ENCODE data around the gene FAM210B. TPM values are rescaled to one million over a fixed set of nuclear protein-coding genes. Genes with fewer than 3 reads are reported as not detected.

The FAM210B gene
- total RNA-seq, 4 donors from 2014 or later, result 15.3 to 30.7 (median 25.5) TPM

DNA sequence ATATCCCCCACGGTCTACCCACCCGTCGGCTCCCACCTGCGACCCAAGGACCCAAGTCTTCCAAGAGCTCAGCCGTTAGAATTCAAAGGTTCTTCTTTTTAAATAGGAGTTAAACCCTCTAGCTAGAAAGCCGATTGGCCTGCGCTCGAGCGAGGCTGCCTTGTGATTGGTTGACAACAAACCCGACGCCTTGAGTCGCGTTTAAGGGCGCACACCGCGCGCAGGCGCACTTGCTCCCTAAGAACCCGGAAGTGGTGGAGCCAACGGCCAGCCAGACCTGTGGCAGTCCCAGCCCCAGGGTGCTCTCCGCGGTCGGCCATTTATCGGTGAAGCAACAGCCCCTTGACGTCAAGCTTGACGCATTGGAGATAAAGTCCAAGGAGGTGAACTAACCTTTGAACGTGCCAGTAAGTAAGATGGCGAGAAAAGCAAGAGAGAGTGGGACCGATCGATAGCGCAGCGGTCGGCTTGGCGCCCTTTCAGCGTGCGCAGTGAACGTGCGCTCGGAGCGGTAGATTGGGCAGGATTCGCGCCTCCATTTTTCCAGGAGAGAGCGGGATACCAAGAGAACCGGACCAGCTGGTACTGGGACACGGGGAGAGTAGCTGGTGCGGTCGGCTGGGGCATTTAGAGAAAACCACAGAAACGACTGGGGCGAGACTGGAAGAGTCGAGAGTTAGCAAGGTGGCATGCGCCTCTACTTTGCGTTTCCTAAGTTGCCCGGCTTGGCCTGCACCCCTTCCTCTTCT, 33.5 kb downstream of the FAM210B start, which contains the start of the genes AURKA and CSTF1:
Gene AURKA (minus strand): TSS at position 84 of the 749 bp plus-strand sequence. CDS start 4,018 bp downstream, outside the sequence.
Gene CSTF1 (plus strand): TSS at position 514 of the 749 bp plus-strand sequence. CDS start 2,908 bp downstream, outside the sequence.
- in situ Hi-C loops (cut with MboI; ENCODE audit: low pct_ligation_motif_present in 1 of 4, low pct_unique_long_range_greater_than_20kb in 1 of 4, low sequenced_read_pairs in 3 of 4) (no loop called here), intact Hi-C loops (cut with DNase I; ENCODE audit: low total_unique reads) (no loop called here)
- Histone ChIP-seq H3K4me3 (peak within 1 kb of the TSS; percentile 59 to 94 (median 66)), H3K27me3 (no peaks in the 10 kb centered on the region), H3K9me3 (no peaks in the 10 kb centered on the region), H3K27ac (peak within 1 kb of the TSS; percentile 88 to 93 (median 90)), H3K4me1 (peaks cover 7 to 32% (median 28%) of the 10 kb centered on the region in 4 donors), H3K36me3 (peaks cover 0 to 20% (median 6%) of the 10 kb centered on the region in 4 donors)
- WGBS, 2 donors (ENCODE audit: low coverage in 1 of 2), result 1% methylated on average over 49 of the region's 53 CpGs; no CpG with 5 or more reads in 1 of the 2 donors
- peak; percentile 99 for DNase-seq
- TF ChIP-seq POLR2AphosphoS5 (IDR thresholded peaks at IDR 0.05) (peak; percentile 77 to 82 (median 80)), EP300 (IDR thresholded peaks at IDR 0.05; ENCODE audit: low read depth) (peak; percentile 82), POLR2A (IDR thresholded peaks at IDR 0.05) (peak; percentile 57)
- TF ChIP-seq, protein P1, sequence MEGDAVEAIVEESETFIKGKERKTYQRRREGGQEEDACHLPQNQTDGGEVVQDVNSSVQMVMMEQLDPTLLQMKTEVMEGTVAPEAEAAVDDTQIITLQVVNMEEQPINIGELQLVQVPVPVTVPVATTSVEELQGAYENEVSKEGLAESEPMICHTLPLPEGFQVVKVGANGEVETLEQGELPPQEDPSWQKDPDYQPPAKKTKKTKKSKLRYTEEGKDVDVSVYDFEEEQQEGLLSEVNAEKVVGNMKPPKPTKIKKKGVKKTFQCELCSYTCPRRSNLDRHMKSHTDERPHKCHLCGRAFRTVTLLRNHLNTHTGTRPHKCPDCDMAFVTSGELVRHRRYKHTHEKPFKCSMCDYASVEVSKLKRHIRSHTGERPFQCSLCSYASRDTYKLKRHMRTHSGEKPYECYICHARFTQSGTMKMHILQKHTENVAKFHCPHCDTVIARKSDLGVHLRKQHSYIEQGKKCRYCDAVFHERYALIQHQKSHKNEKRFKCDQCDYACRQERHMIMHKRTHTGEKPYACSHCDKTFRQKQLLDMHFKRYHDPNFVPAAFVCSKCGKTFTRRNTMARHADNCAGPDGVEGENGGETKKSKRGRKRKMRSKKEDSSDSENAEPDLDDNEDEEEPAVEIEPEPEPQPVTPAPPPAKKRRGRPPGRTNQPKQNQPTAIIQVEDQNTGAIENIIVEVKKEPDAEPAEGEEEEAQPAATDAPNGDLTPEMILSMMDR (IDR thresholded peaks at IDR 0.05), result no peak

DNA sequence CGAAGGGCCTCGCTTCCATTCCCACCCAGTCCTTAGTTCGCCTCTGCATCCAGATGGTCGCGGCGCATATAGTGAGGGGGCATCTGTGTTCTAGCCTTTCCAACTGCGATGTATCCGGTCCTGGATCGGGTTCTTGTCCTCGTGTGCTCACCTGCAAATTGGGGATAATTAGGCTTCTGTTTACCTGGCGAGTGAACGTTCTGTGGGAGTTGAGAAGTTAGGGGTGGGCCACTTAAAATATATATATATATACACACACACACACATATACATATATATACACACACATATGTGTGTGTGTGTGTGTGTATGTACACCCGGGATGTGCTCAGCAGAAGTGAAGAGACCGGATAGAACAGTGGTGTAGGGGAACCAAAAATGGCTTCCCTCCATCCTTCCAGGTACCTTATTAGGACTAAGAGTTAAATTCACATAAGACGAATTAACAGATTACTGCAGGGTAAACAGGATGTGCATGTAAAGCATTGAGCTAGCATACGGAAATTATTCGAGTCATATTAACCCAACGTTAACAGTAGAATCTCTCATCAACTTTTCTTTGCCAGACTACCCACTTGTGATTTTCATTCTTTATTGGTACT, 34.2 kb downstream of the FAM210B start:
- in situ Hi-C loops (cut with MboI; ENCODE audit: low pct_ligation_motif_present in 1 of 4, low pct_unique_long_range_greater_than_20kb in 1 of 4, low sequenced_read_pairs in 3 of 4), result no loop called here
- H3K9me3 ChIP-seq, result no peaks in the 10 kb centered on the region
- 1% methylated on average over 15 to 18 of the region's 18 CpGs for WGBS, 2 donors (ENCODE audit: low coverage in 1 of 2)
- peaks cover 0 to 27% (median 10%) of the 10 kb centered on the region in 4 donors for H3K36me3 ChIP-seq
- H3K4me1 ChIP-seq, result peaks cover 7 to 32% (median 28%) of the 10 kb centered on the region in 4 donors
- H3K4me3 ChIP-seq, result peak overlapping the region; percentile 55 to 94 (median 66)
- no peak for DNase-seq
- no peaks in the 10 kb centered on the region for H3K27me3 ChIP-seq
- H3K27ac ChIP-seq, result peak overlapping the region; percentile 88 to 93 (median 90)
- intact Hi-C loops (cut with DNase I; ENCODE audit: low total_unique reads), result no loop called here
- TF ChIP-seq EP300 (IDR thresholded peaks at IDR 0.05; ENCODE audit: low read depth) (no peak), POLR2A (IDR thresholded peaks at IDR 0.05) (no peak), POLR2AphosphoS5 (IDR thresholded peaks at IDR 0.05) (no peak)
- TF ChIP-seq, protein P1 (IDR thresholded peaks at IDR 0.05), result no peak

DNA sequence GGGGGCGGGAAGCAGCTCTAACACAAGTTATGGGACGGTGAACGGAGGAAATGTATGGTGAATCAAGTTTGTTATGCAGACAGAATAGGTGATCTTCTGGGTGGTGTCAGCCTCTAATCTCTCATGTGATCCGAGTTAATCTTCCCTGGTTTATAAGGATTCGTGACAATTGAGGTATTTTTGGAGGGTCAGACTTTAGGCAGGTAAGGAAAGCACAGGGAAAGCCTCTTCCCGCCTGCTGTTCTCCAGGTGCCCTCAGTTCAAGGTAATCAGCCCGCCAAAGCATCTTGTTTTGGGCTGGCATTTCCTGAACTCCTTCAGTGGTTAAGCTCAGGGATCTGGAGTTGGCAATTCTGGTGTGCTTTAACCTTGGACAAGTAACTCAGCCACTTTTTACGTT, 34.9 kb downstream of the FAM210B start:
- peaks cover 7 to 32% (median 28%) of the 10 kb centered on the region in 4 donors for H3K4me1 ChIP-seq
- peak overlapping the region in 1 of 4 donors; percentile 93 for H3K27ac ChIP-seq
- intact Hi-C loops (cut with DNase I; ENCODE audit: low total_unique reads) (no loop called here), in situ Hi-C loops (cut with MboI; ENCODE audit: low pct_ligation_motif_present in 1 of 4, low pct_unique_long_range_greater_than_20kb in 1 of 4, low sequenced_read_pairs in 3 of 4) (no loop called here)
- H3K9me3 ChIP-seq, result no peaks in the 10 kb centered on the region
- no peaks in the 10 kb centered on the region for H3K27me3 ChIP-seq
- no peak for DNase-seq
- no peak for TF ChIP-seq POLR2AphosphoS5 (IDR thresholded peaks at IDR 0.05)
- TF ChIP-seq POLR2A (IDR thresholded peaks at IDR 0.05), result no peak
- no peak for TF ChIP-seq EP300 (IDR thresholded peaks at IDR 0.05; ENCODE audit: low read depth)
- TF ChIP-seq, protein P1 (IDR thresholded peaks at IDR 0.05), result no peak
- peak overlapping the region in 2 of 4 donors; percentile 69 to 94 for H3K4me3 ChIP-seq
- 67 to 75% methylated on average over 4 to 8 of the region's 8 CpGs for WGBS, 2 donors (ENCODE audit: low coverage in 1 of 2)
- peaks cover 0 to 34% (median 13%) of the 10 kb centered on the region in 4 donors for H3K36me3 ChIP-seq

DNA sequence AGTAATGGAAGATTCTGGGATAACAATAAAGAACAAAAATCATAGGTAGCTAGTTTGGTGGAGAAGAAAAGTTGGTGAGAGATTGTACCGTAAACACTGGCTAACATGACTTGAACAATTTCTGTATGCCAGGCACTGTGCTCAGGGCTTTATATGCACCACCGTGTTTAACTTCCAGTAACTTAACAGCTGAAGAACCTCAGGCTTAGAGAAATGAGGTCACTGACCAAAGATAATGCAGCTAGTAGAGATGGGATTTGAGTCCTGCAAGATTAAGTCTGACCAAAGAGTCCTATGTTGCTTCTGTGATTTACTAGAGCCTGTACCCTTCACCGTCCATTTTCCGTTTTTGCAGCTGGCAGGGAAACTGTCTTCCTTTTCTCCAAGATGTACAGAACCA, 36.4 kb downstream of the FAM210B start:
- intact Hi-C loops (cut with DNase I; ENCODE audit: low total_unique reads), result no loop called here
- Histone ChIP-seq H3K4me1 (peaks cover 7 to 34% (median 29%) of the 10 kb centered on the region in 4 donors), H3K9me3 (no peaks in the 10 kb centered on the region), H3K36me3 (peaks cover 0 to 46% (median 18%) of the 10 kb centered on the region in 4 donors), H3K27ac (no peak overlapping the region), H3K4me3 (no peak overlapping the region), H3K27me3 (no peaks in the 10 kb centered on the region)
- WGBS, 2 donors (ENCODE audit: low coverage in 1 of 2), result 70 to 86% methylated on average over 3 to 4 of the region's 4 CpGs
- in situ Hi-C loops (cut with MboI; ENCODE audit: low pct_ligation_motif_present in 1 of 4, low pct_unique_long_range_greater_than_20kb in 1 of 4, low sequenced_read_pairs in 3 of 4), result loop anchor here in 1 of 4 donors (5.0 kb wide), 1 partner anchor 67 kb away; no protein-coding TSS in a partner anchor
- TF ChIP-seq POLR2AphosphoS5 (IDR thresholded peaks at IDR 0.05), result no peak
- TF ChIP-seq, protein P1 (IDR thresholded peaks at IDR 0.05), result no peak
- no peak for TF ChIP-seq POLR2A (IDR thresholded peaks at IDR 0.05)
- TF ChIP-seq EP300 (IDR thresholded peaks at IDR 0.05; ENCODE audit: low read depth), result no peak
- DNase-seq, result no peak

Data from transverse colon (tissue), 4 donors.